GM18870 (cell line): ENCODE results near the gene GREM2.

Experiments used
- ATAC-seq: cut with Tn5 transposase; IDR thresholded peaks from one replicate; pipeline ENCODE4 v1.9.1; 2021; ENCODE audit warnings: moderate library complexity; ENCODE audit not compliant: unreplicated experiment

GREM2 gene

GRCh38 chr1:240562779-240563178 is 49.2 kb downstream of the GREM2 start:
- ATAC-seq, result no peak

- ATAC-seq, result no peak
These were observed 49.8 kb downstream of the GREM2 start for GRCh38 chr1:240562111-240562590.

- no peak for ATAC-seq
These were observed 52.2 kb downstream of the GREM2 start for GRCh38 chr1:240559781-240560180.

- ATAC-seq, result no peak
These were observed 56.4 kb downstream of the GREM2 start for GRCh38 chr1:240555524-240555923.

- ATAC-seq, result no peak
These were observed 58.6 kb downstream of the GREM2 start for GRCh38 chr1:240553351-240553750.

GRCh38 chr1:240539769-240540414 is 72.1 kb downstream of the GREM2 start:
- no peak for ATAC-seq

GRCh38 chr1:240538776-240539430 is 73.1 kb downstream of the GREM2 start:
- ATAC-seq, result no peak

GRCh38 chr1:240533154-240533780 is 78.7 kb downstream of the GREM2 start:
- no peak for ATAC-seq

GRCh38 chr1:240528591-240528990 is 83.4 kb downstream of the GREM2 start:
- ATAC-seq, result no peak

- no peak for ATAC-seq
These were observed 84.9 kb downstream of the GREM2 start for GRCh38 chr1:240527086-240527485.

- ATAC-seq, result no peak
These were observed 85.6 kb downstream of the GREM2 start for GRCh38 chr1:240526312-240526711.

- no peak for ATAC-seq
These were observed 87.4 kb downstream of the GREM2 start for GRCh38 chr1:240524356-240525069.

- ATAC-seq, result no peak
These were observed 89.7 kb downstream of the GREM2 start for GRCh38 chr1:240522122-240522822.

- no peak for ATAC-seq
These were observed 94.1 kb downstream of the GREM2 start for GRCh38 chr1:240517891-240518290.

- no peak for ATAC-seq
These were observed 95.9 kb downstream of the GREM2 start for GRCh38 chr1:240516069-240516468.

GRCh38 chr1:240515505-240515904 is 96.5 kb downstream of the GREM2 start:
- no peak for ATAC-seq

- no peak for ATAC-seq
These were observed 100.2 kb downstream of the GREM2 start for GRCh38 chr1:240511789-240512188.

GRCh38 chr1:240508950-240509349 is 103.0 kb downstream of the GREM2 start:
- ATAC-seq, result no peak

GRCh38 chr1:240508201-240508600 is 103.8 kb downstream of the GREM2 start:
- no peak for ATAC-seq

GRCh38 chr1:240506176-240506575 is 105.8 kb downstream of the GREM2 start:
- ATAC-seq, result no peak

- ATAC-seq, result no peak
These were observed 108.4 kb downstream of the GREM2 start for GRCh38 chr1:240503558-240503957.
